Neural progenitor cell (in vitro differentiated cells): ENCODE results near the gene RHBDL3. TPM values are rescaled to one million over a fixed set of nuclear protein-coding genes. Genes with fewer than 3 reads are reported as not detected.

Experiments used
- DNase-seq: peaks from one replicate; pipeline ENCODE4 v3.0.0-alpha.2; 2016; ENCODE audit warnings: low spot score
- H2AFZ ChIP-seq: fragments of 200-600 bp; sonication (generic); replicated peaks from 2 replicates; pipeline ENCODE4 v1.6.1; 2016; ENCODE audit warnings: antibody characterized with exemption
- H3F3A ChIP-seq: fragments of 200-600 bp; sonication (generic); 2 replicates; pipeline ENCODE4 v1.6.1; 2016; ENCODE audit warnings: antibody characterized with exemption, low read depth
- H3K27ac ChIP-seq: fragments of 200-600 bp; sonication (generic); 2 replicates; pipeline ENCODE4 v1.5.1; 2016; ENCODE audit warnings: mild to moderate bottlenecking
- H3K27me3 ChIP-seq: fragments of 200-600 bp; sonication (generic); 2 replicates; pipeline ENCODE4 v1.6.1; 2016; ENCODE audit warnings: mild to moderate bottlenecking, moderate library complexity
- H3K36me3 ChIP-seq: fragments of 200-600 bp; sonication (generic); 2 replicates; pipeline ENCODE4 v1.5.1; 2016
- H3K4me1 ChIP-seq: fragments of 200-600 bp; sonication (generic); 2 replicates; pipeline ENCODE4 v1.6.1; 2016; ENCODE audit warnings: mixed run types
- H3K4me2 ChIP-seq: fragments of 200-600 bp; sonication (generic); 2 replicates; pipeline ENCODE4 v1.6.1; 2016
- H3K4me3 ChIP-seq: fragments of 200-600 bp; sonication (generic); 2 replicates; pipeline ENCODE4 v1.5.1; 2016
- H3K79me2 ChIP-seq: fragments of 200-600 bp; sonication (generic); 2 replicates; pipeline ENCODE4 v1.6.1; 2016; ENCODE audit warnings: low read depth
- H3K9ac ChIP-seq: fragments of 200-600 bp; sonication (generic); 2 replicates; pipeline ENCODE4 v1.6.1; 2016
- H3K9me3 ChIP-seq: fragments of 200-600 bp; sonication (generic); 2 replicates; pipeline ENCODE4 v1.5.1; 2016; ENCODE audit warnings: low read depth
- H4K20me1 ChIP-seq: fragments of 200-600 bp; sonication (generic); 2 replicates; pipeline ENCODE4 v1.6.1; 2016; ENCODE audit warnings: low read depth
- H3K27ac Mint-ChIP-seq: 3 replicates; pipeline ENCODE4 v1.8.0; 2021; ENCODE audit warnings: mixed read lengths
- H3K27me3 Mint-ChIP-seq: 2 replicates; pipeline ENCODE4 v1.8.0; 2022; ENCODE audit warnings: low read depth, mild to moderate bottlenecking, inconsistent platforms, moderate library complexity, mixed read lengths; ENCODE audit not compliant: insufficient read depth
- H3K36me3 Mint-ChIP-seq: 3 replicates; pipeline ENCODE4 v1.8.0; 2021; ENCODE audit warnings: mixed read lengths
- H3K4me1 Mint-ChIP-seq: 3 replicates; pipeline ENCODE4 v1.8.0; 2021; ENCODE audit warnings: mixed read lengths
- H3K4me3 Mint-ChIP-seq: 3 replicates; pipeline ENCODE4 v1.8.0; 2021; ENCODE audit warnings: mild to moderate bottlenecking, moderate library complexity, mixed read lengths
- H3K9me3 Mint-ChIP-seq: 3 replicates; pipeline ENCODE4 v1.8.0; 2020; ENCODE audit warnings: mixed read lengths
- CTCF ChIP-seq: fragments of 200-600 bp; sonication (generic); IDR thresholded peaks from 2 replicates; pipeline ENCODE4 v1.5.1; 2017; ENCODE audit warnings: antibody characterized with exemption, mild to moderate bottlenecking
- EZH2 ChIP-seq: fragments of 200-600 bp; sonication (generic); IDR thresholded peaks from 2 replicates; pipeline ENCODE4 v1.6.1; 2017; ENCODE audit warnings: antibody characterized with exemption, mild to moderate bottlenecking, moderate library complexity
- EZH2phosphoT487 ChIP-seq: fragments of 200-600 bp; sonication (generic); IDR thresholded peaks from 2 replicates; pipeline ENCODE4 v1.6.1; 2017; ENCODE audit warnings: antibody characterized with exemption
- total RNA-seq: library from RNA; depleted of rRNA; stranded (reverse); fragments of >200 nt; gene quantifications from 2 replicates; pipeline ENCODE4 v1.2.3, GENCODE V29; 2015; ENCODE audit warnings: low replicate concordance

Gene RHBDL3
- total RNA-seq, 1 donor from 2014 or later = 2.5 TPM

DNA sequence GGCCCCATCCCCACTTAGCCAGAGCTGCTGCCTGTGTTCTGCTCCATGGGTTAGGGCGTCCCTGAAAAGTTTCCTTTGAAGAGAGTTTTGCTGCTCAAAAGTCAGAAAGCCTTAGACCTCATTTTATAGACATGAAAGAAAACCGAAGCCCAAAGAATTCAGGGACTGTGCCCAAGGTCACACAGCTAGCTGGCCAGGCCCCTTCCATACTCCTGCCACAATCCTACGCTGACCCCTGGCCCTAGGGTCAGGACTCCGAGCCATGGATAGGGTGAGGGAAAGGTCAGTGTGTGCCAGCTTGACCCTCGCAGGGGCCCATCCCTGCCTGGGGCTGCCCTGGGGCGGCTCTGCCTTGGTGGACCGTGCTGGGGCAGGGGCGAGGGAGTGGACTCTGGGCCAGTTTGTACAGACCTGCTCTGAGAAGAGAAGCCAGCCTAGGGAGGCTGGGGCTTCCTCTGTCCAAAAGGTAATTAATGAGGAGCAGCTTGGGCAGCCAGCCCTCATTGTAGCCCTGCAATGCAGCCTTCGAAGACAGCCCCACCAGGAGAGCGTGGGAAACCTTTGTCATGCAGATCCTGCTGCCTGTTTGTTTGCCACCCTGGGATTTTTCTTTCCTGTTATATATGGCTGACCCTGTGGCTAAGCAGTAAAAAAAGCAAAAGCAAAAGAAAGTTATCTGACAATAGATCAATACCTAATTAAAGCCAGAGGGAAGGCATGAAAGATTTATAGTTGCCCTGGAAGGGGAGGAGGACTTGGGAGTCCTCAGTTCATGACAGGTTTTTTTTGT lies 37.4 kb downstream of the RHBDL3 start:
- no peaks in the 10 kb centered on the region for H3K27me3 ChIP-seq
- H4K20me1 ChIP-seq = peaks cover 11% of the 10 kb centered on the region
- no peaks in the 10 kb centered on the region for H3K9me3 Mint-ChIP-seq
- H2AFZ ChIP-seq = no peak overlapping the region
- no peaks in the 10 kb centered on the region for H3K27me3 Mint-ChIP-seq
- H3K4me2 ChIP-seq = peak overlapping the region; percentile 79
- no peaks in the 10 kb centered on the region for H3K36me3 Mint-ChIP-seq
- peak overlapping the region; percentile 32 for H3K4me3 ChIP-seq
- H3K9ac ChIP-seq = no peak overlapping the region
- H3K36me3 ChIP-seq = no peaks in the 10 kb centered on the region
- peaks cover 34% of the 10 kb centered on the region for H3F3A ChIP-seq
- H3K4me1 ChIP-seq = peaks cover 58% of the 10 kb centered on the region
- TF ChIP-seq EZH2phosphoT487 (no peak), EZH2 (no peak)
- H3K79me2 ChIP-seq = no peaks in the 10 kb centered on the region
- H3K27ac Mint-ChIP-seq = peak overlapping the region; percentile 85
- H3K27ac ChIP-seq = peak overlapping the region; percentile 92
- H3K4me3 Mint-ChIP-seq = peak overlapping the region; percentile 57
- H3K4me1 Mint-ChIP-seq = peaks cover 49% of the 10 kb centered on the region
- no peaks in the 10 kb centered on the region for H3K9me3 ChIP-seq
- DNase-seq = peak; percentile 88

DNA sequence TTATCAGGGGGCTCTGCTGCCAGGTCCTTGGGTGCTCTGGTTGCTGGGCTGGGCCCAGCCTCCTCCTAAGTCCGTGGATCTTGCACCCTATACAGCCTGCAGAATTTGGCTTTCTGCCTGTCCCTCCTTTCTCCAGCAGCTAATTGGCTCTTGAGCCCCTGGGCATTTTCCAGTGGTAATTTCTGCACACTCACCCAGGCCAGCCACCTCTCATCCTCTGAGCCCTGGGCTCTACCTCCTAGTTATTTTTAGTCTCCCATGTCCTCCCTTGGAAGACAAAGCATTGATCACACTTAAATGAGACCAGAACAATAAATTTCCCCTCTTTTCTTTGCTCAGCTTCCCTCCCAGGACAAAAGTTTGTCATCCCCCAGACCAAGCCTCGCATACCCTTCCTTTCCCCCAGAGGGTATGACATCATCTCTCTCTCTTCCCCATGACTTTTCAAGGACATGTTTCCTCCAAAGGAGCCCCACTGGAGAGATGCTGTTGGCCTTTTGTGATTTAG lies 38.2 kb downstream of the RHBDL3 start:
- H3K27me3 Mint-ChIP-seq = no peaks in the 10 kb centered on the region
- Histone ChIP-seq H3K27me3 (no peaks in the 10 kb centered on the region), H3F3A (peaks cover 34% of the 10 kb centered on the region), H3K79me2 (no peaks in the 10 kb centered on the region), H3K4me3 (peak overlapping the region; percentile 32), H3K36me3 (no peaks in the 10 kb centered on the region), H2AFZ (no peak overlapping the region), H3K9ac (no peak overlapping the region), H3K4me2 (peak overlapping the region; percentile 79), H3K4me1 (peaks cover 51% of the 10 kb centered on the region), H4K20me1 (peaks cover 11% of the 10 kb centered on the region), H3K27ac (peak overlapping the region; percentile 92), H3K9me3 (no peaks in the 10 kb centered on the region)
- no peak for TF ChIP-seq EZH2
- DNase-seq = peak; percentile 30
- peak overlapping the region; percentile 68 for H3K27ac Mint-ChIP-seq
- peaks cover 43% of the 10 kb centered on the region for H3K4me1 Mint-ChIP-seq
- H3K9me3 Mint-ChIP-seq = no peaks in the 10 kb centered on the region
- H3K4me3 Mint-ChIP-seq = no peak overlapping the region
- H3K36me3 Mint-ChIP-seq = no peaks in the 10 kb centered on the region

GRCh38 chr17:32305049-32305448 lies 39.4 kb downstream of the RHBDL3 start:
- Histone ChIP-seq H3K4me3 (no peak overlapping the region), H3K27ac (no peak overlapping the region), H3K9me3 (no peaks in the 10 kb centered on the region), H3K79me2 (no peaks in the 10 kb centered on the region), H3K4me1 (peaks cover 43% of the 10 kb centered on the region), H3K4me2 (peak overlapping the region; percentile 79), H2AFZ (no peak overlapping the region), H3K36me3 (no peaks in the 10 kb centered on the region), H3K27me3 (no peaks in the 10 kb centered on the region), H3F3A (peaks cover 34% of the 10 kb centered on the region), H3K9ac (no peak overlapping the region), H4K20me1 (peaks cover 11% of the 10 kb centered on the region)
- Mint-ChIP-seq H3K4me1 (peaks cover 36% of the 10 kb centered on the region), H3K27ac (peak overlapping the region; percentile 86), H3K27me3 (no peaks in the 10 kb centered on the region), H3K9me3 (no peaks in the 10 kb centered on the region), H3K36me3 (no peaks in the 10 kb centered on the region), H3K4me3 (no peak overlapping the region)
- no peak for DNase-seq
- no peak for TF ChIP-seq CTCF
- no peak for TF ChIP-seq EZH2phosphoT487
- no peak for TF ChIP-seq EZH2

- Histone ChIP-seq H3K27ac (no peak overlapping the region), H3K4me3 (no peak overlapping the region), H3K4me1 (peaks cover 46% of the 10 kb centered on the region), H3K36me3 (no peaks in the 10 kb centered on the region), H3K79me2 (no peaks in the 10 kb centered on the region), H3K27me3 (no peaks in the 10 kb centered on the region), H3K9me3 (no peaks in the 10 kb centered on the region), H2AFZ (no peak overlapping the region), H3F3A (peaks cover 38% of the 10 kb centered on the region), H4K20me1 (peaks cover 9% of the 10 kb centered on the region), H3K4me2 (no peak overlapping the region), H3K9ac (no peak overlapping the region)
- Mint-ChIP-seq H3K4me1 (peaks cover 42% of the 10 kb centered on the region), H3K27ac (peak overlapping the region; percentile 42), H3K9me3 (no peaks in the 10 kb centered on the region), H3K4me3 (no peak overlapping the region), H3K36me3 (no peaks in the 10 kb centered on the region), H3K27me3 (peaks cover 2% of the 10 kb centered on the region)
- no peak for DNase-seq
- no peak for TF ChIP-seq CTCF
- no peak for TF ChIP-seq EZH2
- TF ChIP-seq EZH2phosphoT487 = no peak
These were observed 42.0 kb downstream of the RHBDL3 start for GRCh38 chr17:32307658-32308057.
